ENCODE results near the gene ARSJ.

Gene ARSJ

GRCh38 chr4:113904877-113905276 is 74.6 kb downstream of the ARSJ start:
- no peak for DNase-seq (ENCODE audit: low read depth in 1 of 2, low spot score in 1 of 2)

- peak; percentile 47 to 50 for DNase-seq (ENCODE audit: low read depth in 1 of 2, low spot score in 1 of 2)
Measured at GRCh38 chr4:113901994-113902787, 77.3 kb downstream of the ARSJ start.

- DNase-seq (ENCODE audit: low read depth in 1 of 2, low spot score in 1 of 2) = no peak
Measured at GRCh38 chr4:113899271-113900070, 80.0 kb downstream of the ARSJ start.

GRCh38 chr4:113893546-113893945 is 85.9 kb downstream of the ARSJ start:
- DNase-seq (ENCODE audit: low read depth in 1 of 2, low spot score in 1 of 2) = no peak

GRCh38 chr4:113888006-113888405 is 91.4 kb downstream of the ARSJ start:
- DNase-seq (ENCODE audit: low read depth in 1 of 2, low spot score in 1 of 2) = no peak

GRCh38 chr4:113885291-113885690 is 94.2 kb downstream of the ARSJ start:
- no peak for DNase-seq (ENCODE audit: low read depth in 1 of 2, low spot score in 1 of 2)

- DNase-seq (ENCODE audit: low read depth in 1 of 2, low spot score in 1 of 2) = no peak
Measured at GRCh38 chr4:113884655-113885054, 94.8 kb downstream of the ARSJ start.

- no peak for DNase-seq (ENCODE audit: low read depth in 1 of 2, low spot score in 1 of 2)
Measured at GRCh38 chr4:113882668-113883067, 96.8 kb downstream of the ARSJ start.

- no peak for DNase-seq (ENCODE audit: low read depth in 1 of 2, low spot score in 1 of 2)
Measured at GRCh38 chr4:113881256-113881655, 98.2 kb downstream of the ARSJ start.

- DNase-seq (ENCODE audit: low read depth in 1 of 2, low spot score in 1 of 2) = no peak
Measured at GRCh38 chr4:113880240-113881028, 99.0 kb downstream of the ARSJ start.

GRCh38 chr4:113878668-113879067 is 100.8 kb downstream of the ARSJ start:
- DNase-seq (ENCODE audit: low read depth in 1 of 2, low spot score in 1 of 2) = no peak

GRCh38 chr4:113874480-113874879 is 105.0 kb downstream of the ARSJ start:
- no peak for DNase-seq (ENCODE audit: low read depth in 1 of 2, low spot score in 1 of 2)

- no peak for DNase-seq (ENCODE audit: low read depth in 1 of 2, low spot score in 1 of 2)
Measured at GRCh38 chr4:113873508-113873907, 105.9 kb downstream of the ARSJ start.

- no peak for DNase-seq (ENCODE audit: low read depth in 1 of 2, low spot score in 1 of 2)
Measured at GRCh38 chr4:113872426-113873260, 106.8 kb downstream of the ARSJ start.

GRCh38 chr4:113871080-113871479 is 108.4 kb downstream of the ARSJ start:
- DNase-seq (ENCODE audit: low read depth in 1 of 2, low spot score in 1 of 2) = no peak

GRCh38 chr4:113869743-113870375 is 109.6 kb downstream of the ARSJ start:
- peak in 1 of 2 donors; percentile 17 for DNase-seq (ENCODE audit: low read depth in 1 of 2, low spot score in 1 of 2)

- DNase-seq (ENCODE audit: low read depth in 1 of 2, low spot score in 1 of 2) = no peak
Measured at GRCh38 chr4:113866611-113867010, 112.8 kb downstream of the ARSJ start.

GRCh38 chr4:113858924-113859323 is 120.5 kb downstream of the ARSJ start:
- DNase-seq (ENCODE audit: low read depth in 1 of 2, low spot score in 1 of 2) = no peak

- no peak for DNase-seq (ENCODE audit: low read depth in 1 of 2, low spot score in 1 of 2)
Measured at GRCh38 chr4:113851816-113852215, 127.6 kb downstream of the ARSJ start.
